ENCODE measurements around the gene IRF2BP2. TPM values are rescaled to one million over a fixed set of nuclear protein-coding genes. Genes with fewer than 3 reads are reported as not detected.
A peak's percentile ranks its signal among the peaks of the same experiment; 100 is the strongest.

IRF2BP2 gene
- polyA plus RNA-seq, 4 donors = 42.4 to 195 (median 63.9) TPM

GRCh38 chr1:234654002-234654733, 44.2 kb upstream of the IRF2BP2 start:
- H3K9me3 ChIP-seq (ENCODE audit: control insufficient read depth in 2 of 2, insufficient read depth in 1 of 2, low read depth in 1 of 2, low read length in 1 of 2) = peaks cover 0 to 3% of the 10 kb centered on the region in 2 donors
- FAIRE-seq = no peak
- WGBS, 3 donors = 94 to 97% (median 95%) methylated on average over 3 of the region's 3 CpGs

GRCh38 chr1:234649432-234650081, 39.6 kb upstream of the IRF2BP2 start:
- H3K4me3 ChIP-seq (ENCODE audit: low read depth in 1 of 3, low read length in 3 of 3) = no peak overlapping the region
- H3K36me3 ChIP-seq (ENCODE audit: control insufficient read depth in 3 of 3, insufficient read depth in 2 of 3, low read depth in 1 of 3, low read length in 3 of 3) = no peaks in the 10 kb centered on the region
- H3K9me3 ChIP-seq (ENCODE audit: control insufficient read depth in 2 of 2, insufficient read depth in 1 of 2, low read depth in 1 of 2, low read length in 1 of 2) = peaks cover 0 to 10% of the 10 kb centered on the region in 2 donors
- no peaks in the 10 kb centered on the region for H3K4me1 ChIP-seq (ENCODE audit: control insufficient read depth in 3 of 3, insufficient read depth in 2 of 3, low read depth in 1 of 3, low read length in 2 of 3)
- 74 to 89% (median 86%) methylated on average over 3 of the region's 3 CpGs for WGBS, 3 donors
- DNase-seq (no peak), FAIRE-seq (no peak)
- no peak overlapping the region for H3K27ac ChIP-seq (ENCODE audit: low read depth in 1 of 3, low read length in 2 of 3)
- H3K27me3 ChIP-seq (ENCODE audit: control insufficient read depth in 3 of 3, insufficient read depth in 3 of 3, low read length in 3 of 3) = no peaks in the 10 kb centered on the region

More at GRCh38 chr1:234654002-234654733, 44.2 kb upstream of the IRF2BP2 start:
- Histone ChIP-seq H3K27ac (ENCODE audit: low read depth in 1 of 3, low read length in 2 of 3) (no peak overlapping the region), H3K4me1 (ENCODE audit: control insufficient read depth in 3 of 3, insufficient read depth in 2 of 3, low read depth in 1 of 3, low read length in 2 of 3) (peaks cover 0 to 24% (median 2%) of the 10 kb centered on the region in 3 donors), H3K4me3 (ENCODE audit: low read depth in 1 of 3, low read length in 3 of 3) (no peak overlapping the region), H3K27me3 (ENCODE audit: control insufficient read depth in 3 of 3, insufficient read depth in 3 of 3, low read length in 3 of 3) (no peaks in the 10 kb centered on the region), H3K36me3 (ENCODE audit: control insufficient read depth in 3 of 3, insufficient read depth in 2 of 3, low read depth in 1 of 3, low read length in 3 of 3) (no peaks in the 10 kb centered on the region)
- DNase-seq = no peak

DNA sequence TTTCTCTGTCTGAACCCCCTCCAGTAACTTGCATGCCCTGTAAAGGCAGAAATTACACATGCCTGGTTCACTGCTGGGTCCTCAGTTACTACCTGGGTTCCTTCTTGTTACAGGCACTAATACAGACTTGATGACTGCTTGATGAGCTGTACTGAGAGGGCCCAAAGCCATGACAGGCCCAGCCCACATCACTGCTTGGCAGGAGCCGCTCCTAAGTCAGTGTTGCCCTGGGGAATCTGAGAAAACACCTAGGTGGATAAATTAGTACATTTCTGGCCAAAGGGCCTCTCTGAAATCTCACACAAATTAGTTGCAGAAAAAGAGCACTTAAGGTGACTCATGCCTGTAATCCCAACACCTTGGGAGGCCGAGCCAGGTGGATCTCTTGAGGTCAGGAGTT, 37.8 kb upstream of the IRF2BP2 start:
- no peak for FAIRE-seq
- H3K27ac ChIP-seq (ENCODE audit: low read depth in 1 of 3, low read length in 2 of 3) = no peak overlapping the region
- WGBS, 3 donors = 71 to 80% (median 74%) methylated on average over 2 of the region's 2 CpGs

GRCh38 chr1:234647245-234647644, 37.3 kb upstream of the IRF2BP2 start:
- Histone ChIP-seq H3K27me3 (ENCODE audit: control insufficient read depth in 3 of 3, insufficient read depth in 3 of 3, low read length in 3 of 3) (no peaks in the 10 kb centered on the region), H3K4me3 (ENCODE audit: low read depth in 1 of 3, low read length in 3 of 3) (no peak overlapping the region), H3K36me3 (ENCODE audit: control insufficient read depth in 3 of 3, insufficient read depth in 2 of 3, low read depth in 1 of 3, low read length in 3 of 3) (no peaks in the 10 kb centered on the region), H3K27ac (ENCODE audit: low read depth in 1 of 3, low read length in 2 of 3) (no peak overlapping the region), H3K9me3 (ENCODE audit: control insufficient read depth in 2 of 2, insufficient read depth in 1 of 2, low read depth in 1 of 2, low read length in 1 of 2) (peaks cover 0 to 10% of the 10 kb centered on the region in 2 donors), H3K4me1 (ENCODE audit: control insufficient read depth in 3 of 3, insufficient read depth in 2 of 3, low read depth in 1 of 3, low read length in 2 of 3) (peaks cover 0 to 8% (median 0%) of the 10 kb centered on the region in 3 donors)
- DNase-seq (no peak), FAIRE-seq (no peak)
- WGBS, 3 donors = 82 to 87% (median 83%) methylated on average over 3 of the region's 3 CpGs

More for the DNA sequence above, 37.8 kb upstream of the IRF2BP2 start:
- Histone ChIP-seq H3K4me3 (ENCODE audit: low read depth in 1 of 3, low read length in 3 of 3) (no peak overlapping the region), H3K9me3 (ENCODE audit: control insufficient read depth in 2 of 2, insufficient read depth in 1 of 2, low read depth in 1 of 2, low read length in 1 of 2) (peaks cover 0 to 10% of the 10 kb centered on the region in 2 donors), H3K27me3 (ENCODE audit: control insufficient read depth in 3 of 3, insufficient read depth in 3 of 3, low read length in 3 of 3) (no peaks in the 10 kb centered on the region), H3K4me1 (ENCODE audit: control insufficient read depth in 3 of 3, insufficient read depth in 2 of 3, low read depth in 1 of 3, low read length in 2 of 3) (peaks cover 0 to 5% (median 0%) of the 10 kb centered on the region in 3 donors), H3K36me3 (ENCODE audit: control insufficient read depth in 3 of 3, insufficient read depth in 2 of 3, low read depth in 1 of 3, low read length in 3 of 3) (no peaks in the 10 kb centered on the region)
- no peak for DNase-seq

GRCh38 chr1:234645964-234646363, 36.0 kb upstream of the IRF2BP2 start:
- Histone ChIP-seq H3K9me3 (ENCODE audit: control insufficient read depth in 2 of 2, insufficient read depth in 1 of 2, low read depth in 1 of 2, low read length in 1 of 2) (peaks cover 0 to 10% of the 10 kb centered on the region in 2 donors), H3K36me3 (ENCODE audit: control insufficient read depth in 3 of 3, insufficient read depth in 2 of 3, low read depth in 1 of 3, low read length in 3 of 3) (no peaks in the 10 kb centered on the region), H3K4me3 (ENCODE audit: low read depth in 1 of 3, low read length in 3 of 3) (no peak overlapping the region), H3K27me3 (ENCODE audit: control insufficient read depth in 3 of 3, insufficient read depth in 3 of 3, low read length in 3 of 3) (no peaks in the 10 kb centered on the region), H3K27ac (ENCODE audit: low read depth in 1 of 3, low read length in 2 of 3) (peak overlapping the region in 1 of 3 donors; percentile 1), H3K4me1 (ENCODE audit: control insufficient read depth in 3 of 3, insufficient read depth in 2 of 3, low read depth in 1 of 3, low read length in 2 of 3) (peaks cover 0 to 16% (median 0%) of the 10 kb centered on the region in 3 donors)
- WGBS, 3 donors = 86 to 89% (median 88%) methylated on average over 2 of the region's 2 CpGs
- FAIRE-seq = no peak
- no peak for DNase-seq

DNA sequence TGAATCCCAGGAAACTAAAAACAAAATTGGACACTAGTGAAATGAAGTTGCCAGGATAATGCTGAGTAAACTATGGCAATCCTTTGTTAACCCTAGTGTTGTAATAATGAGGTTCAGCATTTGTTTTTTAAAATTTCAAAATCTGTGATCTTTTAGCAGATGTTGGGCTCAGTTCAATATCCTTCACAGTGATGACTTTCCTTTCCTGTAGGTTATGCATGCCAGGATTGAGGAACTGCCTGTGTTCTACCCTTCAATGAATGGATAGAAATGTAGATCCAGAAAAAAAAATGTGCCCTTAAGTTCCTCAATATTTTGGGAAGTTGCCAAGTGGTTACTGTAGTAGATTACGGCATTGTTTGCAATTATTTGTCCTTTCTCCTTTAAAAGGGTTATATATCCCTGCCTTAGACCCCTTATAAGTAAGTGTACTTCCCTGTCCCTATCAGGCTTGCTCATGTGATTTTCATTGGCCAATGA, 35.5 kb upstream of the IRF2BP2 start:
- H3K36me3 ChIP-seq (ENCODE audit: control insufficient read depth in 3 of 3, insufficient read depth in 2 of 3, low read depth in 1 of 3, low read length in 3 of 3) = no peaks in the 10 kb centered on the region
- H3K4me1 ChIP-seq (ENCODE audit: control insufficient read depth in 3 of 3, insufficient read depth in 2 of 3, low read depth in 1 of 3, low read length in 2 of 3) = peaks cover 0 to 21% (median 0%) of the 10 kb centered on the region in 3 donors
- no peak overlapping the region for H3K4me3 ChIP-seq (ENCODE audit: low read depth in 1 of 3, low read length in 3 of 3)
- H3K27me3 ChIP-seq (ENCODE audit: control insufficient read depth in 3 of 3, insufficient read depth in 3 of 3, low read length in 3 of 3) = no peaks in the 10 kb centered on the region
- WGBS, 3 donors = 35 to 48% (median 47%) methylated on average over 1 of the region's 1 CpG
- peaks cover 0 to 10% of the 10 kb centered on the region in 2 donors for H3K9me3 ChIP-seq (ENCODE audit: control insufficient read depth in 2 of 2, insufficient read depth in 1 of 2, low read depth in 1 of 2, low read length in 1 of 2)
- DNase-seq = no peak
- no peak for FAIRE-seq
- peak overlapping the region in 1 of 3 donors; percentile 1 for H3K27ac ChIP-seq (ENCODE audit: low read depth in 1 of 3, low read length in 2 of 3)

GRCh38 chr1:234644928-234645327, 35.0 kb upstream of the IRF2BP2 start:
- Histone ChIP-seq H3K27me3 (ENCODE audit: control insufficient read depth in 3 of 3, insufficient read depth in 3 of 3, low read length in 3 of 3) (no peaks in the 10 kb centered on the region), H3K36me3 (ENCODE audit: control insufficient read depth in 3 of 3, insufficient read depth in 2 of 3, low read depth in 1 of 3, low read length in 3 of 3) (no peaks in the 10 kb centered on the region), H3K4me3 (ENCODE audit: low read depth in 1 of 3, low read length in 3 of 3) (no peak overlapping the region), H3K27ac (ENCODE audit: low read depth in 1 of 3, low read length in 2 of 3) (no peak overlapping the region), H3K4me1 (ENCODE audit: control insufficient read depth in 3 of 3, insufficient read depth in 2 of 3, low read depth in 1 of 3, low read length in 2 of 3) (peaks cover 0 to 25% (median 0%) of the 10 kb centered on the region in 3 donors), H3K9me3 (ENCODE audit: control insufficient read depth in 2 of 2, insufficient read depth in 1 of 2, low read depth in 1 of 2, low read length in 1 of 2) (peaks cover 0 to 10% of the 10 kb centered on the region in 2 donors)
- FAIRE-seq = no peak
- 77 to 96% (median 89%) methylated on average over 3 of the region's 3 CpGs for WGBS, 3 donors
- DNase-seq = no peak

DNA sequence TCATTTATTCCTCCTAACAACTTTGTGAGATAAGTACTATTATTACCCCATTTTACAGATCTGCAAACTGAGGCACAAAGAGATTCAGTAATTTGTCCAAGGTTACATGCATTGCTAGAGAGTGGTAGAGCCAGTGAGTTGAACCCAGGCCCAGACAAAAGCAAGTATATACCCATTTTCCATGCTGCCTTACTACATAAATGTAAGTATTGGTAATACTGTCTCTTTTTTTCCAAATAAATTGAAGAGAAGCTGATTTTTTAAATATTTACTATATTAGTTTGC, 33.8 kb upstream of the IRF2BP2 start:
- Histone ChIP-seq H3K4me3 (ENCODE audit: low read depth in 1 of 3, low read length in 3 of 3) (no peak overlapping the region), H3K36me3 (ENCODE audit: control insufficient read depth in 3 of 3, insufficient read depth in 2 of 3, low read depth in 1 of 3, low read length in 3 of 3) (no peaks in the 10 kb centered on the region), H3K9me3 (ENCODE audit: control insufficient read depth in 2 of 2, insufficient read depth in 1 of 2, low read depth in 1 of 2, low read length in 1 of 2) (peaks cover 0 to 6% of the 10 kb centered on the region in 2 donors), H3K27ac (ENCODE audit: low read depth in 1 of 3, low read length in 2 of 3) (peak overlapping the region in 1 of 3 donors; percentile 75), H3K4me1 (ENCODE audit: control insufficient read depth in 3 of 3, insufficient read depth in 2 of 3, low read depth in 1 of 3, low read length in 2 of 3) (peaks cover 0 to 34% (median 0%) of the 10 kb centered on the region in 3 donors), H3K27me3 (ENCODE audit: control insufficient read depth in 3 of 3, insufficient read depth in 3 of 3, low read length in 3 of 3) (no peaks in the 10 kb centered on the region)
- FAIRE-seq (no peak), DNase-seq (no peak)
